Measurements from ENCODE around the gene CDKN1A.

The CDKN1A gene

GRCh38 chr6:36735110-36736071 lies 56.9 kb downstream of the CDKN1A start:
- TF ChIP-seq CTCF (IDR thresholded peaks at IDR 0.05; ENCODE audit: control insufficient read depth, insufficient read depth, low read depth, low read length, missing control alignments): peak; percentile 20
- H3K4me3 ChIP-seq (ENCODE audit: control insufficient read depth, low read depth, low read length): peak overlapping the region; percentile 21
- DNase-seq (ENCODE audit: low read depth): peak; percentile 91
